AG08395 (cell line): ENCODE data around the gene SEC23IP.
"Not testable (repeated sequence)": the region's sequence is repeated elsewhere in the genome, so short reads cannot be mapped to it uniquely, and the experiment has no call there.

Experiments
- DNase-seq: peaks from one replicate; pipeline ENCODE4 v3.0.0; 2012; ENCODE audit warnings: mixed read lengths, low spot score

The SEC23IP gene

GRCh38 chr10:119883901-119884611 is 8.5 kb upstream of the SEC23IP start:
- DNase-seq = not testable (repeated sequence)

GRCh38 chr10:119886070-119886469 is 6.5 kb upstream of the SEC23IP start:
- not testable (repeated sequence) for DNase-seq

DNA sequence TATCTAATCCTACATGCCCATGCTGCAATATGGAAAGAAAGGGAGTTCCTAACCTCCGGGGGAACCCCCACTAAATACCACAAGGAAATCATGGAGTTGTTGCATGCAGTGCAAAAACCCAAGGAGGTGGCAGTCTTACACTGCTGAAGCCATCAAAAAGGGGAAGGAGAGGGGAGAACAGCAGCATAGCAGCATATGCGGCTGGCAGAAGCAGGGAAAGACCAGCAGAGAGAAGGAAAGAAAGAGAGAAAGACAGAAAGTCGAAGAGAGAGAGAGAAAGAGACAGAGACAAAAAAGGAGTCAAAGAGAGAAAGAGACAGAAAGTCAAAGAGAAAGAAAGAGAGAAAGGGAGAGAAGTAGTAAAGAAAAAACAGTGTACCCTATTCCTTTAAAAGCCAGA is 3.8 kb upstream of the SEC23IP start:
- not testable (repeated sequence) for DNase-seq

- DNase-seq = not testable (repeated sequence)
Observed at GRCh38 chr10:119889201-119889600, 3.3 kb upstream of the SEC23IP start.

GRCh38 chr10:119890307-119890706 is 2.2 kb upstream of the SEC23IP start:
- not testable (repeated sequence) for DNase-seq

DNA sequence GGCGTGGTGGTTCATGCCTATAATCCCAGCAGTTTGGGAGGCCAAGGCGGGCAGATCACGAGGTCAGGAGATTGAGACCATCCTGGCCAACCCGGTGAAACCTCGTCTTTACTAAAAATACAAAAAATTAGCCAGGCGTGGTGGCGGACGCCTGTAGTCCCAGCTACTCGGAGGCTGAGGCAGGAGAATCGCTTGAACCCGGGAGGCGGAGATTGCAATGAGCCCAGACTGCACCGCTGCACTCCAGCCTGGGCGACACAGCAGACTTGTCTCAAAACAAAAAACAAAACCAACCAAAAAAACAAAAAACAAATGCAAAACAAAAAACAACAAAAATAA is 712 bp upstream of the SEC23IP start:
- not testable (repeated sequence) for DNase-seq

DNA sequence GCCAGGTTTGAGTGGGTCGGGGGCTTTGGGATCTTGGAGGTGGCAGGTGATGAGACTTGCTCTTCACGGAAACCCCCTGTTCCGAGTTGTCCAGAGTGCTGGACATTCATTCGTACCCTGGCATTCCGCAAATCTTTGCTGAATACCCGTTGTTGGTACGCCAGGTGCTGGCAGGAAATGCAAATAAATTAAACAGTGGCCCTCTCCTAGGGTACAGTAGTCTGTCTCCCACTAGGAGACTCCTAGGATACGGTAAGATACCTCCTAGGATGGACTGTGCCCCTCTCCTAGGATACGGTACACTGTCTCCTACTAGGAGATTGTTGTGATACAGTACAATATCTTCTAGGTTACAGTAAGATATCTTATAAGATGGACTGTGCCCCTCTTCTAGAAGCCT is 544 bp downstream of the SEC23IP start:
- DNase-seq = no peak

DNA sequence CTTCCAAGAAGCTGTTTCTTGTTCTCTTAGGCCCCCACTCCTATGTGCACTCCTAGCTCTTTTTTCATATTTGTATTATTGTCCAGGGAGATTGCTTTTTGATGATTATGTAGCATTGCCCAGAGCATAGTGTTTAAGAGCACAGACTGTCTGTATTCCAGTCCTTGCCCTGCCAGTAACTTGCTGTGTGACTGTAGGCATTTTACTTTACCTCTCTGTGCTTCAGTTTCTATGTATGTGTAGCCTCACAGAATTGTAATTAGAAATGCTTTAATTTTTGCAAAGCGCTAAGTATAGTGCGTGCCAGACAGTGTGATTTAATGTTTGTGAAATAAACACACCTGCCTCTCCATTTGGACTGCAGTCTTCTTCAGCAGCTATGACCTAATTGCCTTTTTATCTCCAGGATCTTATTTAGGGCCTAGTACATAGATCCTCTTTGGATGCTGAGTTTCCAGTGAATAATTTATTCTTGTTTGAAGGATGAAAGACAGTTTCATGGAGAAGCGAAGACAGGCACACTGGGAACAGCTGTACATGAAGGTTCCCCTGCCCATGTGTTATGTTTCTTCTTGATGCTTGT is 1.4 kb downstream of the SEC23IP start:
- no peak for DNase-seq

DNA sequence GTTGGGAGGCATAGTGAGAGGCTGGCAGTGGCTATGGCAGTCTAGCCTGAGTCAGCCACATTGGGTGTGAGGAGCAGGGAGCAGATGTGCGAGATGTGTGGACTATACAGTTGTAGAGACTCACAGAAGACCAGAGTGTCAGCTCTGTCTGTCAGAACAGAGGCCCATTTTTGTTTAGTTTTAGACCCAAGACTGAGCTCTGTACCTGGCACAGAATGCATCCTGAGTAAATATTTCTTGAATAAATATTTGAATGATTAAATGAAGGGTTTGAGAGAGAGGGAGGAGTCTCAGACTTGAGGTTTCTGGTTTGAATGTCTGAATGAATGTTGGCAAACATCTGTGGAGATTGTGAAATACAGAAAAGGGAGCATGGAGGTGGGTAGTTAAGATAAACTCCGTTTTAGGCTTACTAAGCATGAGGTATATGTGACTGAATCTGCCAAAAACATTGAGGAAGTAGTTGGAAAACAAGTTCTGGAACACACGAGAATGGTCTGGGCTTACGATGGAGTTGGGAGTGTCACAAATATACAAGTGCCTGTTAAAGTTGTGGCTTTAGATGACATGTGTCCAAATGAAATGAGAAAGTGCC is 3.6 kb downstream of the SEC23IP start:
- DNase-seq = peak; percentile 68

GRCh38 chr10:119896937-119897770 is 4.6 kb downstream of the SEC23IP start:
- peak; percentile 11 for DNase-seq

DNA sequence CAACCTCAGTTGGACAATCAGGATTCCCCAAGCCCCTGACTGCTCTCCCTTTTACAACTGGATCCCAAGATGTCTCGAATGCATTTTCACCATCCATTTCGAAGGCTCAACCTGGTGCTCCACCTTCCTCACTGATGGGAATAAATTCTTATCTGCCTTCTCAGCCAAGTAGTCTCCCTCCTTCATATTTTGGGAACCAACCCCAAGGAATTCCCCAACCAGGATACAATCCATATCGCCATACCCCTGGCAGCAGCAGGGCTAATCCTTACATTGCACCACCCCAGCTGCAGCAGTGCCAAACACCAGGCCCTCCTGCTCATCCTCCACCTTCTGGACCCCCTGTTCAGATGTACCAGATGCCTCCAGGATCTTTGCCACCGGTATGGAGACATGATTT is 6.0 kb downstream of the SEC23IP start:
- DNase-seq = no peak

DNA sequence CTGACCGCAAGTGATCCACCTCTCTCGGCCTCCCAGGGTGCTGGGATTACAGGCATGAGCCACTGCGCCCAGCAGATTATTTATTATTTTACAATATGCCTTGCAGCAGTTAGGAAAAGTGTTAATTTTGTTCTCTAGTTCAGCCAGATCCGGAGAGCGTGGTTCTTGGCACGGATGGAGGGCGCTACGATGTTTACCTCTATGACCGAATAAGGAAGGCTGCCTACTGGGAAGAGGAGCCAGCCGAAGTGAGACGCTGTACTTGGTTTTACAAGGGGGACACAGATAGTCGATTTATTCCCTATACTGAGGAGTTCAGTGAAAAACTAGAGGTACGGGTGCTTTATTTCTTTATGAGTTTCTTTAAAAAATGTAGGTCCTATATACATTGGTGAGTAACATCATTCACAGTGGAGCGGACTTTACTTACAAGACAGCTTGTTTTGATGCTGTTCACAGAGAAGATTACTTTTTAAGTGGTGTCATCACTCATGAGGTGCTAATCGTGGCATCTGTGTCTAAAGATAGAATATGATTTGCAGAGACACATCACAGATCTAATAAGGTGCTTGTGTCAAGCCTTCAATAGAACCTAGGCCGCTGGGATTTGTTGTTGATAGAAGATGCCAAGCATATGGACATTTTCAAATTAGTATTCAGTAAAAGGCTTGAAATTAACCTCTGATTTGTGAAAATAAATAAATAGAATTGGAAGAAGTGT is 11.6 kb downstream of the SEC23IP start:
- no peak for DNase-seq

DNA sequence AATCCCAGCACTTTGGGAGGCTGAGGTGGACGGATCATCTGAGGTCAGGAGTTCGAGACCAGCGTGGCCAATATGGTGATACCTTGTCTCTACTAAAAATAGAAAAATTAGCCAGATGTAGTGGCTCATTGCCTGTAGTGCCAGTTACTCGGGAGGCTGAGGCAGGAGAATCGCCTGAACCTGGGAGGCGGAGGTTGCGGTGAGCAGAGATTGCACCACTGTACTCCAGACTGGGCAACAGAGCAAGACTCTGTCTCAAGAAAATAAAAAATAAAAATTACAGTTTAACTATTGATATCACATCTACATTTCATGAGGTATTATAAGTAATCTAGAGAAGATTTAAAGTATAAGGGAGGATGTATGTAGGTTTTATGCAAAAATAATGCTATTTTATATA is 15.2 kb downstream of the SEC23IP start:
- not testable (repeated sequence) for DNase-seq

DNA sequence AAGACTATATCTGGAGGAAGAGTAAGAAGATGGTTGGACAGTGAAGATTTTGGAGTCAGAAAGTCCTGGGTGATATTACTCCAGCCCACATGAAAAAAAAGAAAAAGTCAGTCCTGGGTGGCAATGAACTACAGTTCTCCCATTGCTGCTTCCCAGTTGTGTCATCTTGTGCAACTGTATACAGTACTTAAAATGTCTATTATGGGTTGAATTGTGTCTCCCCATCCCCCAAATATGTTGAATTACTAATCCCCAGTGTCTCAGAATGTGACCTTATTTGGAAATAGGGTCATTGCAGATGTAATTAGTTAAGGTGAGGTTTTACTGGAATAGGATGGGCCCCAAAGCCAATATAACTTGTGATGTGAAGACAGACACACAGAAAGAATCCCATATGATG is 15.6 kb downstream of the SEC23IP start:
- DNase-seq = no peak

DNA sequence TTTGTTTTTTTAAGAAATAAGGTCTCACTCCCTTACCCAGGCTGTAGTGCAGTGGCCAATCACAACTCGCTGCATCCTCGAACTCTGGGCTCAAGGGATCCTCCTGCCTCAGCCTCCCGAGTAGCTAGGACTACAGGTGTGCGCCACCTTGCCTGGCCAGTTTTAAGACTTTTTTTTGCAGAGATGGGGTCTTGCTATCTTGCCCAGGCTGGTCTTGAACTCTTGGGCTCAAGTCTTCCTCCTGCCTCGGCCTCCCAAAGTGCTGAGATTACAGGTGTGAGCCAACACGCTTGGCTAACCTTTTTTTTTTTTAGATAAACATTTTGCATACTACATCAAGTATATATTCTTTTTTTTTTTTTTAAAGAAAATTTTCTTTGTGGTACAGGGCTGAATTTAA is 18.2 kb downstream of the SEC23IP start:
- DNase-seq = no peak

GRCh38 chr10:119917777-119918176 is 25.2 kb downstream of the SEC23IP start:
- no peak for DNase-seq

DNA sequence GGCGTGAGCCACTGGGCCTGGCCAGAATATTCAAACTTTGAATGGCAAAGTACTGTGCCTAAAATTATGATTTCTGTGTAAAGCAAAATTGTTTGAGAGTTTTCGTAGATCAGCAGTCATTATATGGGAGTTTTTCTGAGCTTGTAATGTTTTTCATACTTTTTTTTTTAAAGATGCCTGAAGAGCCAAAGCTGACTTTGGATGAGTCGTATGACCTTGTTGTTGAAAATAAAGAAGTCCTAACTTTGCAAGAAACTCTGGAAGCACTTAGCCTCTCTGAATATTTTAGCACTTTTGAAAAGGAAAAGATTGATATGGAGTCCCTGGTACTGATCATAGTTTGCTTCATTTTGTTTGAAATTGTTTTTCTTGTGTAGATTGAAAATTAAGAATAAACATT is 26.7 kb downstream of the SEC23IP start:
- no peak for DNase-seq

GRCh38 chr10:119919826-119920225 is 27.3 kb downstream of the SEC23IP start:
- no peak for DNase-seq

GRCh38 chr10:119928411-119928810 is 35.9 kb downstream of the SEC23IP start:
- no peak for DNase-seq

GRCh38 chr10:119931871-119932270 is 39.3 kb downstream of the SEC23IP start:
- DNase-seq = no peak

- DNase-seq = no peak
Observed at GRCh38 chr10:119932631-119933030, 40.1 kb downstream of the SEC23IP start.

DNA sequence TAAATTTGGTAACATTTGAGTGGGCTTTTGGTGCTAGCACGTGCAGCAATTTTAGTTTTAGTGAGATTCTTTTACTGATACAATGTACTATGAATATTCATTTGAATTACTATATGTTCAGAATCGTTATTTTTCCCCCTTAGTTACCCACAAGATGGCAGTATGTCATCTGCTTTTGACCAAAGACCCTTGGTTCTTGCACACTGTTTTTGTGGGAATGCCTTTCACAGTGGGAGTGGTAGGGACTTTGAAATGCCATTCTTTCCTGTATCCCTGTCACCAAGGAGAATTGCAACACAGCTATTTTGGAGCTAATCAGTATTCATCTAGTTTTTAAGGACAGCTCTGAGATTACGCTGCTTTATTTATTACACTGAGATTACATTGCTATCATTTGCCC is 40.6 kb downstream of the SEC23IP start:
- no peak for DNase-seq
